KOPT-K1 (cell line): ENCODE data around the gene GALR3.
"Not testable (repeated sequence)": the region's sequence is repeated elsewhere in the genome, so short reads cannot be mapped to it uniquely, and the experiment has no call there.

ENCODE experiments used
- H3K27ac ChIP-seq: fragments of 200-600 bp; sonication (generic); 2 replicates; pipeline ENCODE4 v1.5.1; 2016; ENCODE audit warnings: antibody characterized with exemption, mild to moderate bottlenecking, low read depth, low read length; ENCODE audit not compliant: poor library complexity, severe bottlenecking
- H3K36me3 ChIP-seq: fragments of 200-600 bp; sonication (generic); 2 replicates; pipeline ENCODE4 v1.5.1; 2017; ENCODE audit warnings: antibody characterized with exemption, mild to moderate bottlenecking, low read length, moderate library complexity; ENCODE audit not compliant: insufficient read depth
- H3K9me3 ChIP-seq: fragments of 200-600 bp; sonication (generic); 2 replicates; pipeline ENCODE4 v1.5.1; 2017; ENCODE audit warnings: antibody characterized with exemption, low read length, mild to moderate bottlenecking; ENCODE audit not compliant: insufficient read depth, poor library complexity, severe bottlenecking

Gene GALR3

DNA sequence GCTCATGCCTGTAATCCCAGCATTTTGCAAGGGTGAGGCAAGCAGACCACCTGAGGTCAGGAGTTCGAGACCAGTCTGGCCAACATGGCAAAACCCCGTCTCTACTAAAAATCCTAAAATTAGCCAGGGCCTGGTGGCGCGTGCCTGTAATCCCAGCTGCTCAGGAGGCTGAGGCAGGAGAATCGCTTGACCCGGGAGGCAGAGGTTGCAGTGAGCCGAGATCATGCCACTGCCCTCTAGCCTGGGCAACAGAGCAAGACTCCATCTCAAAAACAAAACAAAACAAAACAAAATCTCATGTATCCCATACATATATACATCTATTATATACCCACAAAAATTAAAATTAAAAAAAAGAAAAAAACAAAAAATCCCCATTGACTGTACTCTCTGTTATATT is 25.9 kb upstream of the GALR3 start:
- not testable (repeated sequence) for H3K27ac ChIP-seq, H3K36me3 ChIP-seq, H3K9me3 ChIP-seq

DNA sequence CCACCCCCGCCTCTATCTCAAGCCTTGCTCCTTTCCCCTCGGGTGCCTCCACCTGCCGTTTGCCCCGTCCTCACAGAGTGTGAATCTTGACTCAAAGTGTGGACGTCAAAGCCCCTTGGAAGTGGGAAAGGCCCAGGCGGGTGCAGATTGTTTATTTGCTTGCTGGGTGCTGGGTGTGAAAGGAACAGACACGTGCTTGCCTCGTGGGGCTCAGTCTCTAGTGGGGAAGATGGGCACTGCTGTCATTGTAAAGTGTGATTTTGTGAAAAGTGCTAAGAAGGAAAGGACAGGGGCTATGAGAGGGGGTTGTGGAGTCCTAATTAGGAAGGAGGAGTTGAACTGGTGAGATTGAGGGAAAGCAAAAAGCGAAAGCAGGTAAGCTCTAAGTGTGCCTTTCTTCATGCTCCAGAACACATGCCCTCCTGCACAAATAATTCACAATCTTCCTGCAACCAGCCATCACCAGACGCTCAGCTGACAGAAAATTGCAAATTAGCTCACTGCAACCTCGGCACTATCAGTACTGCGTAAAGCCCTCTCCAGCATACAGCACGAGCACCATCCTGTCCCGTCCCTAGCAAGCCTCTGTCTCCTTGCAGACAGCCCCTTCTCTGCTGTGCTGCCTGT is 25.2 kb upstream of the GALR3 start:
- Histone ChIP-seq H3K36me3 (no peaks in the 10 kb centered on the region), H3K9me3 (no peaks in the 10 kb centered on the region), H3K27ac (no peak overlapping the region)

DNA sequence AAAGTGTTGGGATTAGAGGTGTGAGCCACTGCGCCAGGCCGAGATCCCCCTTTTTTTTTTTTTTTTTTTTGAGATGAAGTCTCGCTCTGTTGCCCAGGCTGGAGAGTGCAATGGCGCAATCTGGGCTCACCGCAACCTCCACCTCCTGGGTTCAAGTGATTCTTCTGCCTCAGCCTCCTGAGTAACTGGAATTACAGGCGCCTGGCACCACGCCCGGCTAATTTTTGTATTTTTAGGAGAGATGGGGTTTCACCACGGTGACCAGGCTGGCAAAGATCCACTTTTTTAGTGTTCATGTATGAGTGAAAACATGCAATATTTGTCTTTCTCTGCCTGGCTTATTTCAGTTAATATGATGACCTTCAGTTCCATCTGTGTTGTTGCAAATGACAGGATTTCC is 23.2 kb upstream of the GALR3 start:
- H3K9me3 ChIP-seq, H3K36me3 ChIP-seq, H3K27ac ChIP-seq: not testable (repeated sequence)

DNA sequence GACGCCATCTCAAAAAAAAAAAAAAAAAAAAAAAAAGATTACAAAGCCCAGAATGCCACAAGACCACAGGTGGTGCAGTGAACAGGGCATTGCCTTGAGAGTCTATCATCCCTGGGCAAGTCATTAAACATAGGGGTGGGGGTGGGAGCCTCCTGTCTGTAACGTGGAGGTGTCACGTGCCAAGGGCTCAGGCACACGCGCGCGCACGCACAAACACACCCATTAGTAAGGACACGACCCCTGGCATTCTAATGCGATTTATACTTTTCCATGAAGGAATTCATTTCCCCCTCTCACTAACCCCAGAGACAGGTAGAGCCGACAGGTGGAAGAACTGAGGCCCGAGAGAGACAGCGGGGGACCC is 21.3 kb upstream of the GALR3 start:
- H3K9me3 ChIP-seq = no peaks in the 10 kb centered on the region
- H3K36me3 ChIP-seq = no peaks in the 10 kb centered on the region
- H3K27ac ChIP-seq = no peak overlapping the region

DNA sequence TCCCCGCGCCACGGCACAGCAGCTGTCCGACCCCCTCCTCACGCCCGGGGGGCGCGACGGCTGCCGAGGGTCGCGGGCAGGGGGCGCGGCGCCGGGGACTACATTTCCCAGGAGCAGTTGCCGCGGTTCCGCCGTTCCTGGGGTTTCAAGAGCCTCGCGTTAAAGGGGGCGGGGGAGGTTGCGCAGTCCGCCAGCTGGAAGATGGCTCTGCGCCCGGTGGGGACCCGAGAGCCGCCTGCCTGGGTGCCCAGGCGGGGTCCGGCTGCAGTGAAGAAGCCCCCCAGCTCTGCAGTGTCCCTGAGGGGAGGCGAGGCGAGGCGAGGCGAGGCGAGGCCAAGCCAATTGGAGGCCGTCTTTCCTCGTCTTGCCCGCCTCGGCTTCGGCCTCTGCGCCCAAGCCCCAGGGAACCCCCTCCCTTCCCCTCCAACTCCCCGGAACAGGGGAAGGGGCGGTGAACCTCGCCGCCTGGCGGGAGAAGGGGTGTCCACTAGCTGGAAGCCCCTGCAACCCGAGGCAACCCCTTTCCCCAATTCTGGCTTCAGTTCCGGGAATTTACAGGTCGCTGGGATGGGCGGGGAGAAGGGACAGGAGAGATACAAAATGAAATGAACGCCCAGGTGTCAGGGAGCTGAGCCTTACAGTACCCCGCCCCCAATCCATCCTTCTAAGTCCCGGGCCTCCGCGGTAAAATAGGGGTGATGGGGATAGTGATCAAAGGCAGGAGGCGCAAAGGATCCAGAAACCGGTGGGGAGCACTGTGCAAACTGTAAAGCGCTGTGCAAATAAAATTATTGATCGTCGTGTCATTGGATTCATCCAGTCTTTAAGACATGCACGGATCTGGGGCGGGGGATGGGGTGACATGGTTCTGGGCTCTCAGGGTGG is 20.6 kb upstream of the GALR3 start:
- no peak overlapping the region for H3K27ac ChIP-seq
- H3K9me3 ChIP-seq = no peaks in the 10 kb centered on the region
- H3K36me3 ChIP-seq = no peaks in the 10 kb centered on the region

DNA sequence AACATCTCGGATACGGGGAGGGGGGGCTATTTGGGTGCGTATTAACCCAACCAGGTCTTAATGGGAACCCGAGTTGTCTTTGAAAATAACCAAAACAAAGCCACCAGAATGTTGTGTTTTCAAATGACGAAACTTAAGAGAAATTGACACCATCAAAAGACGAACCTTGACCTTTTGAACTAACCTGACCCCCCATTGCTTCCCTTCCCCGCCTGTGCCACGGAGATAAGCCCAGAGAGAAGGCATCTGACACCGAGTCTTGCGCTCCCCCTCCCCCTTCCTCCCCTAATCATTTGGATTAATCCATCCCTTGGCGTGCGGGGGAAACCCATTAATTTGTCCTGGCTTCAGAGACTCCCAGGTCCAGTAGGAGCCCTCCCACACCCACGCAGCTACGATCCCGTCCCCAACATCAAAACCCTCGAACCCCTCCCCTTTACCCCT is 20.0 kb upstream of the GALR3 start:
- no peak overlapping the region for H3K27ac ChIP-seq
- no peaks in the 10 kb centered on the region for H3K36me3 ChIP-seq
- H3K9me3 ChIP-seq = no peaks in the 10 kb centered on the region

DNA sequence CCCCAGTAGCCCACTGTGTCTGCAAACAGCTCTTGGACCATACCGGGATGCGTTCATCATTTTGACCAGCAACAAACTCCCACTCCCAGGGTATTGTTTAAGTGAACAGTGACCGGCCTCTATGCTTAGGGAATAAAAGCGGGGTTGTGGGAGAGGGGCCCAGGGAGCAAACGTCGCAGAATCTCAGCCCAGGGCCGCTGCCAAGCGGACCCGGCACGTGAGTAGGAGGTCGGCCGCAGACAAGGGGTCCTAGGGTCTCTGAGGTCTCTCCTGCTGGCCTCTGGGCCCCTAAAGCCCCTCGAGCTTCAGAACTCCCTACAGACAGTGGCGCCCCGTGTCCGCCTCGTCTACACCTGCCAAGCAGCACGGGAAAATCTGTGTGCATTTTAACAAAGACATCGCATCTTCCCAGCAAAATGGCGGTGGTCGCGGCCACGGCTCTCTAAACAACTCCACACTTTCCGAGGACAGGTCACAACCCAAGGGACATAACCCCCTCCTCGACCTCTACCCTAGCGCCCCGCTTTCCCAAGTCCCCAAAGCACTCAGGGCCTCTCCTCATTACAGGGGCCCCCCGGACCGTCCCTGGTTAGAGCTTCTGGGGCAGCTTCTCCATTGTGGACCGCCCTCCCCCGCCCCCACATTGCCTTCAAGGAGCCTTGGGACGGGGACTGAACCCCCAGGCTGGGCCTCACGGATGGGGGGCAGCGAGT is 19.4 kb upstream of the GALR3 start:
- H3K36me3 ChIP-seq = no peaks in the 10 kb centered on the region
- H3K27ac ChIP-seq = no peak overlapping the region
- H3K9me3 ChIP-seq = no peaks in the 10 kb centered on the region

DNA sequence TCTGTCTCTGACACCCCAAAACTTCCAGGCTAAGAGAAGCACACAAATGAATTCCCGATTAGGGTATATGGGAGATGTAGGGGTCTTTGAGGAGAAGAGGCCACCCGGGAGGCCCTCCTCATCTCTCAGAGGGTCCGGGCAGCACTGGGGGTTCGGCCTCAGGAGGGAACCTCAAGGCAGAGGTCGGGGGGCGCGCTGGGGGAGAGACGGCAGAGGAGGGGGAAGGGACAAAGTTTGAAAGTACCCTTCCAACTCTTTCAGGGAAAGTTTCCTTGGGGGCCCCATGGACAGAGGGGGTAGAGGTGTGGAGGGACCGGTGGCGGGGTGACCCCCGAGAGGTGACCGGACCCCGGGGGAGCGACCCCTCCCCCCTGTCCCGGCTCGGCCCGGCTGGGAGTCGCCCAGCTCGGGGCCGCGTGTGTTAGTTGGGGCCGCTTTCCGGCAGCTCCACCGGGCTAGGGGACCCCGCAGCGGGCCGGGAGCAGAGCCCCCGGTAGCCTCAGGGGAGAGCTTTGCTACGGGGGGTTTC is 18.8 kb upstream of the GALR3 start:
- Histone ChIP-seq H3K27ac (no peak overlapping the region), H3K36me3 (no peaks in the 10 kb centered on the region), H3K9me3 (no peaks in the 10 kb centered on the region)

DNA sequence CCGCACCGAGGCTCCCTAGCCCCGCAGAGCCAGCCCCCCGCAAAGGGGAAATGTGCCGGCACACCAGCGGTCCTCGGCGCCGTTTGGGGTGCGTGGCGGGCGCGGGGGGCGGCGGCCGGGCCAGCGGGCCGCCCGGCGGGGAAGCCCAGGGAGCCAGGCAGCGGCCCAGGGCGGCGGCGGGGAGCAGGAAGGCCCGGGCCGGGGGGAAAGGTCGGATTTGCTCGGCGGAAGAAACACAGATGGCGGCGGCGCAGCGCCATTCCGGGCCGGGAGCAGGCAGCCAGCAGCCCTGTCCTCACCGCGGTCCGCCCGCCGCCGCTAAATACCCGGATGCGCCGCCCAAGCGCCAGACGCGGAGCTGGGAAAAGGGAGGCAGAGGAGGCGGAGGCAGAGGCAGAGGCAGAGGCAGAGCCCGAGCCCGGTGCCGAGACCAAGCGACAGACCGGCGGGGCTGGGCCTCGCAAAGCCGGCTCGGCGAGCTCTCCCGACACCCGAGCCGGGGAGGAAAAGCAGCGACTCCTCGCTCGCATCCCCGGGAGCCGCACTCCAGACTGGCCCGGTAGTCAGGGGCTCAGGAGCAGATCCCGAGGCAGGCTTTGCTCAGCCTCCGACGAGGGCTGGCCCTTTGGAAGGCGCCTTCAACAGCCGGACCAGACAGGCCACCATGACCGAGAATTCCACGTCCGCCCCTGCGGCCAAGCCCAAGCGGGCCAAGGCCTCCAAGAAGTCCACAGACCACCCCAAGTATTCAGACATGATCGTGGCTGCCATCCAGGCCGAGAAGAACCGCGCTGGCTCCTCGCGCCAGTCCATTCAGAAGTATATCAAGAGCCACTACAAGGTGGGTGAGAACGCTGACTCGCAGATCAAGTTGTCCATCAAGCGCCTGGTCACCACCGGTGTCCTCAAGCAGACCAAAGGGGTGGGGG is 18.0 kb upstream of the GALR3 start:
- Histone ChIP-seq H3K27ac (no peak overlapping the region), H3K9me3 (no peaks in the 10 kb centered on the region)

DNA sequence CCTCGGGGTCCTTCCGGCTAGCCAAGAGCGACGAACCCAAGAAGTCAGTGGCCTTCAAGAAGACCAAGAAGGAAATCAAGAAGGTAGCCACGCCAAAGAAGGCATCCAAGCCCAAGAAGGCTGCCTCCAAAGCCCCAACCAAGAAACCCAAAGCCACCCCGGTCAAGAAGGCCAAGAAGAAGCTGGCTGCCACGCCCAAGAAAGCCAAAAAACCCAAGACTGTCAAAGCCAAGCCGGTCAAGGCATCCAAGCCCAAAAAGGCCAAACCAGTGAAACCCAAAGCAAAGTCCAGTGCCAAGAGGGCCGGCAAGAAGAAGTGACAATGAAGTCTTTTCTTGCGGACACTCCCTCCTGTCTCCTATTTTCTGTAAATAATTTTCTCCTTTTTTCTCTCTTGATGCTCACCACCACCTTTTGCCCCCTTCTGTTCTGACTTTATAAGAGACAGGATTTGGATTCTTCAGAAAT is 17.3 kb upstream of the GALR3 start:
- Histone ChIP-seq H3K9me3 (no peaks in the 10 kb centered on the region), H3K36me3 (no peaks in the 10 kb centered on the region), H3K27ac (no peak overlapping the region)

More for the DNA sequence above, 18.0 kb upstream of the GALR3 start:
- no peaks in the 10 kb centered on the region for H3K36me3 ChIP-seq

DNA sequence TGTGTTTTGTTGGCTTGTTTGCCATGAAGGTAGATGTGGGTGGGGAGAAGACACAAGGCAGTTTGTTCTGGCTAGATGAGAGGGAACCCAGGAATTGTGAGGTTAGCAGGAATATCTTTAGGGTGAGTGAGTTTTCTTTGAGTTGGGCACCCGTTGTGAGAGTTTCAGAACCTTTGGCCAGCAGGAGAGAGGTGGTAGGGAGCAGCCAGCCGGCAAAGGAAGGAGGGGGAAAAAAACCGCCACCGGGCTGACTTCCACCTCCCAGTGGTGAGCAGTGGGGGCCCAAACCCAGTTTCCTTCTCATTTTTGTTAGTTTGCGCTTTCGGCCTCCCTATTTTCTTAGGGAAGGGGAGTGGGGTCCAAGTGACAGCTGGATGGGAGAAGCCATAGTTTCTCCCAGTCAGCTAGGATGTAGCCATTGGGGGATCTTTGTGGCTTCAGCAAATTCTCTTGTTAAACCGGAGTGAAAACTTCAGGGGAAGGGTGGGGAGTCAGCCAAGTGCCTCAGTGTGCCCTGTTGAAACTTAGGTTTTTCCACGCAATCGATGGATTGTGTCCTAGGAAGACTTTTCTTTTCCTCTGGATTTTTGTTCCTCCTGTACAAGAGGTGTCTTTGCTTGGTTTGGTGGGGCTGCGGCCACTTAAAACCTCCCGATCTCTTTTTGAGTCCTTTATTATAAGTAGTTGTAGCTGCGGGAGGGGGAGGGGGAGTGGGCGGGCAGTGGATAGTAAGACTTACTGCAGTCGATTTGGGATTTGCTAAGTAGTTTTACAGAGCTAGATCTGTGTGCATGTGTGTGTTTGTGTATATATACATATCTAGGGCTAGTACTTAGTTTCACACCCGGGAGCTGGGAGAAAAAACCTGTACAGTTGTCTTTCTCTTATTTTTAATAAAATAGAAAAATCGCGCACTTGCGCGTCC is 16.5 kb upstream of the GALR3 start:
- Histone ChIP-seq H3K36me3 (no peaks in the 10 kb centered on the region), H3K27ac (no peak overlapping the region), H3K9me3 (no peaks in the 10 kb centered on the region)

DNA sequence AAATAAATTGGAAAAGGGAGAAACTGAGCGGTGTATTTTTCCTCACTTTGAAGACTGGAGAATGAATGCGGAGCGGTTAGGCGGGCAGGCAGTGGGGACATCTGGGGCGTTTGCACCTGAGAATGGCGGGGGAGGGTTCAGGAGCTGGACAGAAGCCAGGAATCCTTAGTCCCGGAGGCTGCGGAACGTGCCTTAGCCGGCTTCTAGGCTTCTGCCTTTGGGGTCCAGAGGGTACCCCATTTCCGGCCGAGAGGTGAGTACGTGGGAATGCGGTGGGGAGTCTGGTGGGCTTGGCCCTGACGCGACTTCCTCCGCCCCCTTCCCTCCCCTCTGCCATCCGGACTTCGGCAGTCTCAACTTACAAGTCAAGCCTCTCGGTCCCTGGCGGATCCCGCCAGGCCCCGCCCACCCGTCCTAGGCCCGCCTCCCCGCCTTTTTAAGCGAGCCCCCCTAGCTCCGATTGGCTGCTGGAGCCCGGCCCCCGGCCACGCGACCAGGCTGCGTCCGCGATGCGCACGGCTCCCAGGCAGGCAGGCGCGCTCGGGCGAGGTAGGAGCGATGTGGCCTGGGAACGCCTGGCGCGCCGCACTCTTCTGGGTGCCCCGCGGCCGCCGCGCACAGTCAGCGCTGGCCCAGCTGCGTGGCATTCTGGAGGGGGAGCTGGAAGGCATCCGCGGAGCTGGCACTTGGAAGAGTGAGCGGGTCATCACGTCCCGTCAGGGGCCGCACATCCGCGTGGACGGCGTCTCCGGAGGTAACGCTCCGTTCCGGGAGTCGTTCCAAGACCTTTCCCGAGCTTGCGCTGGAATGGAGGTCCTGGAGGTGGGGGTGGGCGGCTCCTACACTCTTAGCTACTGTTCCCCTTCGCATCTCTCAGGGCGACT is 15.5 kb upstream of the GALR3 start, which contains the start of gene GCAT:
Gene GCAT (plus strand): TSS at position 525 of the 884 bp plus-strand sequence. CDS start 34 bp downstream, at position 559.
- Histone ChIP-seq H3K27ac (no peak within 1 kb of the TSS), H3K9me3 (no peaks in the 10 kb centered on the region), H3K36me3 (no peaks in the 10 kb centered on the region)

DNA sequence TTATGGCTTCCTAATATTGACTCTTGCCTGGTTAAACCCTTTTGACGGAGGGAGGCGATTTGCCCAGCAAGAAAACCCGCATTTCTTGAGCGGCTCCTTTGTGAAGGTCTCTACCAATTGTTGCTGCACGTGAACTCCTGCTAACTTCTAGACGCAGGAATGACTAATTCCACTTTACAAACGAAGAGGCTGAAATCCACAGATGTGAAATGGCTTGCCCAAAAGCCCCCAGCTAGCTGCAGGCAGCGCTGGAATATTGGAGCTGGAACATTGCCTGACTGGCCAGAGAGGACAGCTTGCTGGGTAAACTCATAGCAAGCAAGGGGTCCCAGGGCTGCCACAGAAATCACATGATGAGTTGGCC is 14.9 kb upstream of the GALR3 start:
- H3K27ac ChIP-seq = no peak overlapping the region
- no peaks in the 10 kb centered on the region for H3K36me3 ChIP-seq
- H3K9me3 ChIP-seq = no peaks in the 10 kb centered on the region
